Right lobe of liver (tissue), 4 donors: Measurements from ENCODE around the gene B3GNT8.
A peak's percentile ranks its signal among the peaks of the same experiment; 100 is the strongest.

Source experiments
- CTCF ChIP-seq, 4 donors: fragments of 200-600 bp in 3 of 4; fragments of 450-650 bp in 1 of 4; IDR thresholded peaks; one replicate each; pipeline versions ENCODE4 v1.5.1 to v1.8.0; 2016 to 2022; ENCODE audit warnings: antibody characterized with exemption in 4 of 4, mild to moderate bottlenecking in 2 of 4
- POLR2A ChIP-seq: fragments of 450-650 bp; IDR thresholded peaks from one replicate; pipeline ENCODE4 v1.6.1; 2017; ENCODE audit warnings: antibody characterized with exemption, mild to moderate bottlenecking
- donor health status: DM: no; HTN: no; CAD: no.
- donor health status: DM: no; HTN: no; CAD: no.
- donor health status: DM: no; HTN: yes; CAD: no.

DNA sequence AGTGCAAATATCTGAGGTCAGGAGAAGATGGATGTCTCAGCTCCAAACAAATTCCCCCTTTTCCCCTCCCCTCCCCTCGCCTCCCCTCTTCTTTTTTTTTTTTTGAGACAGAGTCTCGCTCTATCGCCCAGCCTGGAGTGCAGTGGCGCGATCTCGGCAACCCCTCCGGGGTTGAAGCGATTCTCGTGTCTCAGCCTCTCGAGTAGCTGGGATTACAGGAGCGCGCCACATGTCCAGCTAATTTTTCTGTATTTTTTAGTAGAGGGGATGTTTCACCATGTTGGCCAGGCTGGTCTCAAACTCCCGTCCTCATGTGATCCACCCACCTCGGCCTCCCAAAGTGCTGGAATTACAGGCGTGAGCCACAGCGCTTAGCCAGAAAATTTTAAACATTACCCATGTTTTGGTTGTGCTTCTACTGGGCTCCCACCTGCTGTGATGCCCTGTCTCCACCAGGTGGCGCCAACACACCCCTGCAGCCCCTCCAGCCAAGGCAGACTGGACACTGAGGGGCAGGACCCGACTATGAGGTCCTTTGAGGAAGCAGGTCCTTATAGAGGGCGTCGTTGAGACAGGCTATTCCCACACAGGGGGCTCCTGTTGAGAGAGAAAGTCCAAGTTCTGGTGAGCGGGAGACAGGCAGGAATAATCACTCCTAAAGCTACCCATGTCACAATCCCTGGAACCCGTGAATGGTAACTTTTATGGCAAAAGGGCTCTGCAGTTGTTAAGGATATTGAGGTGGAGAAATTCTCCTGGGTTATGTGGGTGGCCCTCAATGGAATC is 22.1 kb upstream of the B3GNT8 start:
- TF ChIP-seq CTCF (IDR thresholded peaks at IDR 0.05) (peak; percentile 94 to 99 (median 98)), POLR2A (no peak)
